DOHH2 (cell line): ENCODE measurements around the gene PRKAB1.

Experiments used
- EZH2phosphoT487 ChIP-seq: fragments of 200-600 bp; sonication (generic); IDR thresholded peaks from 2 replicates; pipeline ENCODE4 v1.6.1; 2017; ENCODE audit warnings: borderline replicate concordance, mild to moderate bottlenecking, antibody characterized with exemption, low read length, moderate library complexity, mixed read lengths
- TF ChIP-seq, protein P1 (sequence below): fragments of 200-600 bp; sonication (generic); IDR thresholded peaks from one replicate; pipeline ENCODE4 v1.5.1; 2014; ENCODE audit warnings: antibody characterized with exemption, mild to moderate bottlenecking, low read depth, low read length; ENCODE audit not compliant: poor library complexity, severe bottlenecking

GRCh38 chr12:119676022-119676421, 8.1 kb downstream of the PRKAB1 start:
- TF ChIP-seq, protein P1, sequence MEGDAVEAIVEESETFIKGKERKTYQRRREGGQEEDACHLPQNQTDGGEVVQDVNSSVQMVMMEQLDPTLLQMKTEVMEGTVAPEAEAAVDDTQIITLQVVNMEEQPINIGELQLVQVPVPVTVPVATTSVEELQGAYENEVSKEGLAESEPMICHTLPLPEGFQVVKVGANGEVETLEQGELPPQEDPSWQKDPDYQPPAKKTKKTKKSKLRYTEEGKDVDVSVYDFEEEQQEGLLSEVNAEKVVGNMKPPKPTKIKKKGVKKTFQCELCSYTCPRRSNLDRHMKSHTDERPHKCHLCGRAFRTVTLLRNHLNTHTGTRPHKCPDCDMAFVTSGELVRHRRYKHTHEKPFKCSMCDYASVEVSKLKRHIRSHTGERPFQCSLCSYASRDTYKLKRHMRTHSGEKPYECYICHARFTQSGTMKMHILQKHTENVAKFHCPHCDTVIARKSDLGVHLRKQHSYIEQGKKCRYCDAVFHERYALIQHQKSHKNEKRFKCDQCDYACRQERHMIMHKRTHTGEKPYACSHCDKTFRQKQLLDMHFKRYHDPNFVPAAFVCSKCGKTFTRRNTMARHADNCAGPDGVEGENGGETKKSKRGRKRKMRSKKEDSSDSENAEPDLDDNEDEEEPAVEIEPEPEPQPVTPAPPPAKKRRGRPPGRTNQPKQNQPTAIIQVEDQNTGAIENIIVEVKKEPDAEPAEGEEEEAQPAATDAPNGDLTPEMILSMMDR = no peak
- TF ChIP-seq EZH2phosphoT487 = no peak
